ENCODE measurements around the gene SCAP.
A peak's percentile ranks its signal among the peaks of the same experiment; 100 is the strongest.

The SCAP gene

DNA sequence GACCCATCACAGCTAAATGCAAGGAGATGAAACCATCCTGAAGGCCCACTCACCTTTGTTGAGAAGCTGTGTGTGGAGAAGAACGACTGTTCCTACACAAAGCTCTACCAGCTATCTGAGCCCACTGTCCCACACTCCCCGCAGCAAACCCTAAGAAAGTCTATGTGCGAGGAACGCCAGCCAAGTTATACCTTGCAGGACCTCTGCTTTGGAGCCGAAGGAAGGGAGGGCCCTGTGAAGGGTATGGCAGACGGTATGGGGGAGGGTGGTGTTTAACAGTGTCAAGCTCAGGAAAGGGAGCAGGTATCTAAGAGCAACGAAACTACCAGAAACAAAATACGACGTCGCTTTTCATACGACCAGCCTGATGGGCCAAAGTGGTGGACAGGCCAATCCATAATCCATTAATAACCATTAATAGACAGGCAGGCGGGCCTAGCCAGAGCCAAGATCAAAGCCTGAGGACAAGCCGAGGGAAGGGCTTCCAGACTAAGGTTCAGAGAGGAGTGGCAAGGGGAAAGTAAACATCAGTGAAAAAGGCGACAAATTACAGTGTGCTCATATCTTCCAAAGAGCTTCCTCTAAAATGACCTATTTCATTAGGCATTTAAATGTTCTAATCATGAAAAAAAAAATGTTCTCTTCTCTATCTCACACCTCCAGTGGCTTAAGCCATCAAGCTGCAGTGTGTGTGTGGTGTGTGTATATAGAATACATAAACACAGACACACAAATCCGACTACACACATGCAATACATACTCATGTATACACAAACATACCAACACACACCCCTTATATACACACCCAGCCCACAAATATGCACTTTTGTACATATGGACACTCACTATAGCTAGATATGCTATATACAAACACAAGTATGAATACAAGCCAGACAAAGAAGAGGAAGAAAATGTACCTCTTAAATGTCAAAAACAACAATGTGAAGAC lies 51.0 kb downstream of the SCAP start:
- H3K4me3 ChIP-seq (ENCODE audit: low read depth, low read length): no peak overlapping the region
- TF ChIP-seq, protein P1, sequence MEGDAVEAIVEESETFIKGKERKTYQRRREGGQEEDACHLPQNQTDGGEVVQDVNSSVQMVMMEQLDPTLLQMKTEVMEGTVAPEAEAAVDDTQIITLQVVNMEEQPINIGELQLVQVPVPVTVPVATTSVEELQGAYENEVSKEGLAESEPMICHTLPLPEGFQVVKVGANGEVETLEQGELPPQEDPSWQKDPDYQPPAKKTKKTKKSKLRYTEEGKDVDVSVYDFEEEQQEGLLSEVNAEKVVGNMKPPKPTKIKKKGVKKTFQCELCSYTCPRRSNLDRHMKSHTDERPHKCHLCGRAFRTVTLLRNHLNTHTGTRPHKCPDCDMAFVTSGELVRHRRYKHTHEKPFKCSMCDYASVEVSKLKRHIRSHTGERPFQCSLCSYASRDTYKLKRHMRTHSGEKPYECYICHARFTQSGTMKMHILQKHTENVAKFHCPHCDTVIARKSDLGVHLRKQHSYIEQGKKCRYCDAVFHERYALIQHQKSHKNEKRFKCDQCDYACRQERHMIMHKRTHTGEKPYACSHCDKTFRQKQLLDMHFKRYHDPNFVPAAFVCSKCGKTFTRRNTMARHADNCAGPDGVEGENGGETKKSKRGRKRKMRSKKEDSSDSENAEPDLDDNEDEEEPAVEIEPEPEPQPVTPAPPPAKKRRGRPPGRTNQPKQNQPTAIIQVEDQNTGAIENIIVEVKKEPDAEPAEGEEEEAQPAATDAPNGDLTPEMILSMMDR (conservative IDR thresholded peaks at IDR 0.05; ENCODE audit: low read depth, low read length): no peak
- DNase-seq (ENCODE audit: low read depth): no peak

DNA sequence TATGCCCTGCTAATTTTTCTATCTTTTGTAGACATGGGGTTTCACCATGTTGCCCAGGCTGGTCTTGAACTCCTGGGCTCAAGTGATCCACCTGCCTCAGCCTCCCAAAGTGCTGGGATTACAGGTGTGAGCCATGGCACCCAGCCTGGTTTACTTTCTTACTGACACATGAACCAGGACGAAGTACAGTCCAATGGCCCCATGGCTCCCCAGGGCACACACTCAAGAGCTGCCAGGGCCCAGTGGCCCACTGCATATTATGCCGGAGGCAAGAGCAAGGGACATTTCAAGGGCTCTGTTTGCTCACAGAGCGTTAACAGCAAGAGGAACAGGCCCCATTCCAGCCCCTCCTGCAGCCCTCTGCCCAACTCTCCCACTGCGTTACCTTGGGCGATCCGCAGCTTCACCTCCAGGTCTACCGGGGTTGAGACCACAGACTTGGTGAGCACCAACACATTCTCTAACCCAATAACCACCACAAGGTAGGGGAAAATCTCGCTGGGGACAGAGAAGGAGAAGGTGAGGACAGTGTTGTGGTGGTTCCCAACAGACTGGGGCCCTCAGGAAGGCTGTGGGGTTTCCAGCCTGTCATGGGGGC lies 52.1 kb downstream of the SCAP start:
- no peak for DNase-seq (ENCODE audit: low read depth)
- TF ChIP-seq, protein P1 (conservative IDR thresholded peaks at IDR 0.05; ENCODE audit: low read depth, low read length): no peak

DNA sequence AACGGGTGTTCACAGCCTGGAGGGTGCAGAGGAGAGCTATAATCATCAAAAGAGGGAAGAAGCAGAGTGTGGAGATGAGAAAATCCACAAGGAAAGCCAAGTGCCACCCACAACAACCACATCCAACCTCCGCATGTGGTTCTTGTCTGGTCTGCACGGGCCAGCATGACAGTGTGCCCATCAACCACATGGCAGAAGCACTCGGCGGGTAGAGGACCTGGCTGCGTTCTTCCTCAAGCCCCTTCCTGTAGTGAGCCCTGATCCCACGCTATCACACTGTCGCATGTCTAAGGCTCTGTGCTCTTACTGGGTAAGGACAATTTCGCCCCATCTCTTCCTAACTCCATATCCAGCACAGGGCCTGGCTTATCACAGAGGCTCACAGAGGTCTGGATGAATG lies 53.0 kb downstream of the SCAP start:
- H3K4me3 ChIP-seq (ENCODE audit: low read depth, low read length): no peak overlapping the region
- no peak for DNase-seq (ENCODE audit: low read depth)
- TF ChIP-seq, protein P1 (conservative IDR thresholded peaks at IDR 0.05; ENCODE audit: low read depth, low read length): no peak

More for the DNA sequence above, 52.1 kb downstream of the SCAP start:
- H3K4me3 ChIP-seq (ENCODE audit: low read depth, low read length): no peak overlapping the region

DNA sequence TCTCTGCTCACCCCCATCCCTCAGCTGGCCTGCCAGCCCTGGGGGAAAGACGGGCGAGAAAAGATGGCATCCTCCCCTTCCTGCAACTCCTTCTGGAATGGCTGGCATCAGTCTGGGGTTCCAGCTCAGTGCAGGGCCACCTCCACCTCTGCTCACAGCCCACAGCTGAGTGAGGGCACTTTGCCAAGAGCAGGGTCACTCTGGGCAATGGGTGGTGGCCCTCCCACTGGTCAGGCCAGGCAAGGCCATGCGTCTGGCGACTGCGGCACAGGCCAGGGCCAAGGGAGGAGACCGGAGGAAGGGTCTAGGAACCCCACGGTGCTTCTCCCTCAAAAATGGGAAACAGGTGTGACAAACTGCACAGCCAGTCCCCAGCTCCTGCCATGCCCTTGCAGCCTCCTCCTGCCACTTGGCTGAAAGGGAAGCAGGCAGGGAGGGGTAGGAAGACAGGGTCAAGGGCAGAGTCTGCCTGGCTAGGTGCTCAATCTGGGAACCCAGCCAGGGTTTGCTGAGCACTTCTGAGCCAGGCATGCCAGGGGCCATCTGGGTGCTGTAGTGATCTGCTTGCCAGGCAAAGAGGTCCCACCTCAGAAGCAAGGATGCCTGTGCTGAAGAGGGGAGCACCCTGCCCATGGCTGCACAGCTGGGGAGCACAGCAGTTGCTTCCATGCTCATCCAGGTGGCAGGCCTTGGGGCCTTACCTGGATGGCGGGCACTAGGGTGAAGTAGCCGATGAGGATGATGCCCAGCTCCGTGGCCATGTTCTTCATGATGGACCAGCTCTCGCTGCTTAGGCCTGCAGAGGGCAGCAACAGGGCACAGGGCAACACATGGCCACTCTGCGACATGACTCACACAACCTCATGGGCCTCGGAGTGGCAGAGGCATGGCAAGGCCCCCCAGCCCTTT lies 53.7 kb downstream of the SCAP start:
- no peak overlapping the region for H3K4me3 ChIP-seq (ENCODE audit: low read depth, low read length)
- peak; percentile 31 for DNase-seq (ENCODE audit: low read depth)
- TF ChIP-seq, protein P1 (conservative IDR thresholded peaks at IDR 0.05; ENCODE audit: low read depth, low read length): peak; percentile 32

DNA sequence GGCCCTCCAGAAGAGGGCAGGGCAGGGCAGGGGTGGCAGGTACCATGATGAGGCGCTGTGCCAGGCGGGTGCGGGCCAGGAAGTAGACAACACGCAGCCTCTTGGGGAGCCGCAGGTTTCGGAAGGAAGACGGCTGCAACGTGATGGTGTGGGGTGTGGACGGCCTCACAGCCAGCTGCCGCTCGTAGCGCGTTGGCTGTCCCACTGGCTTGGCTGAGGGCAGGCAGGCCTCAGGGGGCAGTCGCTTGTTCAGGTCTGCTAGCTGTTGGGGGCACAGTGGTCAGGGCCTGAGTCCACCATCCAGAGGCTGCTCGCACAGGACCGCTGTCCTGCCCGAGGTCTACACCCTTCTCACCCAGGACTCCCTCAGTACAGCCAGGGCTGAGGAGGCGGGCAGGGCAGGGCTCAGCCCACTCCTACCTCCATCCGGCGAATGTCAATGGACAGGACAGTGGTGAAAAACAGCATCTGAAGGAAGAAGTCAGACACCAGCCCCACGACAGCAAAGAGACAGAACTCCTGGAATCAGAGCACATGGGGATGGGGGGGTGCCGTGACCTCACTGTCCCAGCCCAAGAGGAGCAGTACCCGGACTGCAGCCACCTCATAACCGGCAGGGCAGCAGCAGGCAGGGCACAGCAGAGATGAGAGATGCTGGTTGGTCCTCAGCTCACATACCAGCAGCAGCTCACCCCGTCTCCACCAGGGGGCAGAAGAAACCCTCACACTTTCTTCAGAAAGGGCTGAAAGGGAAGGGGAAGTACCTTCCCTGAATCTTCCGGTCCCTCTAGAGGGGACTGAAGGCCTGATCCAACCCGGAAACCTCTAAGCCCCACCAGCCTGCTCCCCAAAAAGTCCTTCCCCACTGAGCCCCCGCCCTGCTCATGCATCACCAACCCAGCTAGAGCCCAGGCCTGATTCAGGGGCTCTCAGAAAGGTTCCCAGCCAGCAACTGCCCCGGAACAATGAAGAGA lies 54.9 kb downstream of the SCAP start:
- TF ChIP-seq, protein P1 (conservative IDR thresholded peaks at IDR 0.05; ENCODE audit: low read depth, low read length): peak; percentile 95
- no peak overlapping the region for H3K4me3 ChIP-seq (ENCODE audit: low read depth, low read length)
- DNase-seq (ENCODE audit: low read depth): peak; percentile 92

DNA sequence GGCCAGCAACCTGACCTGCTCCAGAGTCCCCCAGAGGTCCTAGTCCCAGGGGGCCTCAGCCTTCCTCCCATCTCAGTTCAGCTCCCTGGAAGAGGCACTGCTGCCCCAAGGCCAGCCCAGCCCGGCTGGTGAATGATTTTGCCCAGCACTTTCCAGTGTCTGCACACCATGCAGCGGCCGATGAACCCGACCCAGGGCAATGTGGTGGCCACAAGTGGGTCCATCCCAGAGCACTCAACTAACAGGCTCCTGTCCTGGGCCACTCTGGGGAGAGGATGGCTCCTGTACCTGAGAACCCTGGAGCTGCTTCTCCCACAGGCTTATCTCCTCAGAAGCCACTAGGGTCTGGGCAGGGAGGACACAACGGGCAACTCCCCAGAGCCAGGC lies 55.7 kb downstream of the SCAP start:
- no peak for DNase-seq (ENCODE audit: low read depth)
- TF ChIP-seq, protein P1 (conservative IDR thresholded peaks at IDR 0.05; ENCODE audit: low read depth, low read length): no peak
- no peak overlapping the region for H3K4me3 ChIP-seq (ENCODE audit: low read depth, low read length)
